ENCODE results near the gene ZNF419. TPM values are rescaled to one million over a fixed set of nuclear protein-coding genes. Genes with fewer than 3 reads are reported as not detected.
A peak's percentile ranks its signal among the peaks of the same experiment; 100 is the strongest.
"Not testable (repeated sequence)": the region's sequence is repeated elsewhere in the genome, so short reads cannot be mapped to it uniquely, and the experiment has no call there.

ZNF419 gene
- total RNA-seq: 10 to 100 TPM in 1 of 4 donors, 1 to 10 TPM in 2, under 1 TPM in 1; 0.83 to 16.7 (median 5.4) TPM

DNA sequence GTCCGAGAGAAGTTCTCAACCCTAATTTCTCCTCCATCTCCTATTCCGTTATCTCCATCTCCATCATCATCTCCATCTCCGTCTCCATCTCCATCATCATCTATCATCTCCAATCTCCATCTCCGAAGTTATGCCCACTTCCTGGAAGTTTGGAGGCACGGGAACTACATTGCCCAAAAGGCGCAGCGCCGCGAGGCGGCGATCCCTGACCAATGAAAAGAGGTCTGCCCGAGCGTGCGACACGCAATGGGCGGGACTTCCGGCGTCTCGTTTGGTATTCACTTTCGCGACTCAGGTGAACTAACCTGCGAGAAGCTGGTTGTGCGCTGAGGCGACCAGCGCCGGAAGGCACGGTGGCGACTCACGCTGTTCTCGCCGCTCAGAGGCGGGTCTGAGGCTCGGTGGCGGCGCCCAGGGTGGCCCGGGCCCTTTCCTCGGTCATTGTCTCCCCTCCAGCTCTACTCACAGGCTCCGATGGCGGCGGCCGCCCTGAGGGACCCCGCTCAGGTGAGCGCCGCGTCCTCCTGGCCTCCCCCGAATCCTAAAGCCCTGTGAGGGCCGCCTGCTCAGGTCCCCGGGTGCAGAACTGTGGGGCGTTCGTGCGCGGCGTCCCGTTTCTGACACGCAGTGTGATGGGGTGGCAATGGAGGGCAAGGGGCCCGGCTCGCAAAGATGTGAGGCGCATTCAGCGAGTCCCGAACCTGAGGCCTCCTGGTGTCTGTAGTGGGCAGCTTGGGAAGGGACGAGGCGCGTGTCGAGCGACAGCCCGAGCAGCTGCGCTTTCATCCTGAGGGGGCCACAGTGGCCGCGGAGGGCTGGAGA is at the start of gene ZNF419:
Gene ZNF419, plus strand, starts transcription at position 274 of the 822 bp plus-strand sequence. Its CDS starts 201 bp downstream, at position 475.
- H3K9me3 ChIP-seq: not testable (repeated sequence)

GRCh38 chr19:57437931-57438330 is 49.6 kb upstream of the ZNF419 start:
- H3K4me1 ChIP-seq: peaks cover 0 to 11% (median 0%) of the 10 kb centered on the region in 4 donors
- H3K9me3 ChIP-seq: peaks cover 0 to 2% (median 0%) of the 10 kb centered on the region in 4 donors
- peaks cover 0 to 10% (median 0%) of the 10 kb centered on the region in 3 donors for H3K36me3 ChIP-seq
- no peak for TF ChIP-seq POLR2A (IDR thresholded peaks at IDR 0.05)
- TF ChIP-seq, protein P1, sequence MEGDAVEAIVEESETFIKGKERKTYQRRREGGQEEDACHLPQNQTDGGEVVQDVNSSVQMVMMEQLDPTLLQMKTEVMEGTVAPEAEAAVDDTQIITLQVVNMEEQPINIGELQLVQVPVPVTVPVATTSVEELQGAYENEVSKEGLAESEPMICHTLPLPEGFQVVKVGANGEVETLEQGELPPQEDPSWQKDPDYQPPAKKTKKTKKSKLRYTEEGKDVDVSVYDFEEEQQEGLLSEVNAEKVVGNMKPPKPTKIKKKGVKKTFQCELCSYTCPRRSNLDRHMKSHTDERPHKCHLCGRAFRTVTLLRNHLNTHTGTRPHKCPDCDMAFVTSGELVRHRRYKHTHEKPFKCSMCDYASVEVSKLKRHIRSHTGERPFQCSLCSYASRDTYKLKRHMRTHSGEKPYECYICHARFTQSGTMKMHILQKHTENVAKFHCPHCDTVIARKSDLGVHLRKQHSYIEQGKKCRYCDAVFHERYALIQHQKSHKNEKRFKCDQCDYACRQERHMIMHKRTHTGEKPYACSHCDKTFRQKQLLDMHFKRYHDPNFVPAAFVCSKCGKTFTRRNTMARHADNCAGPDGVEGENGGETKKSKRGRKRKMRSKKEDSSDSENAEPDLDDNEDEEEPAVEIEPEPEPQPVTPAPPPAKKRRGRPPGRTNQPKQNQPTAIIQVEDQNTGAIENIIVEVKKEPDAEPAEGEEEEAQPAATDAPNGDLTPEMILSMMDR (IDR thresholded peaks at IDR 0.05): no peak
- no peak overlapping the region for H3K27ac ChIP-seq
- no peak overlapping the region for H3K4me3 ChIP-seq
- no peak for DNase-seq
- H3K27me3 ChIP-seq: no peaks in the 10 kb centered on the region

More for the DNA sequence above, at the start of gene ZNF419:
- peak within 1 kb of the TSS; percentile 59 to 100 (median 74) for H3K4me3 ChIP-seq
- peak; percentile 93 to 98 (median 96) for DNase-seq
- H3K27ac ChIP-seq: peak within 1 kb of the TSS; percentile 50 to 78 (median 68)
- not testable (repeated sequence) for H3K27me3 ChIP-seq, H3K4me1 ChIP-seq
- TF ChIP-seq POLR2A (IDR thresholded peaks at IDR 0.05): peak; percentile 37 to 40
- TF ChIP-seq, protein P1 (IDR thresholded peaks at IDR 0.05): peak in 1 of 6 experiments; percentile 19
- peaks cover 0 to 25% (median 0%) of the 10 kb centered on the region in 3 donors for H3K36me3 ChIP-seq

GRCh38 chr19:57438925-57439324 is 48.6 kb upstream of the ZNF419 start:
- H3K27me3 ChIP-seq: no peaks in the 10 kb centered on the region
- DNase-seq: no peak
- H3K9me3 ChIP-seq: peaks cover 0 to 10% (median 0%) of the 10 kb centered on the region in 4 donors
- H3K27ac ChIP-seq: no peak overlapping the region
- peaks cover 0 to 20% (median 0%) of the 10 kb centered on the region in 3 donors for H3K36me3 ChIP-seq
- TF ChIP-seq POLR2A (IDR thresholded peaks at IDR 0.05): no peak
- TF ChIP-seq, protein P1 (IDR thresholded peaks at IDR 0.05): no peak
- peaks cover 0 to 11% (median 0%) of the 10 kb centered on the region in 4 donors for H3K4me1 ChIP-seq
- H3K4me3 ChIP-seq: no peak overlapping the region

- TF ChIP-seq POLR2A (IDR thresholded peaks at IDR 0.05): no peak
- TF ChIP-seq, protein P1 (IDR thresholded peaks at IDR 0.05): no peak
- no peak for DNase-seq
- H3K36me3 ChIP-seq: peaks cover 0 to 37% (median 0%) of the 10 kb centered on the region in 3 donors
- no peak overlapping the region for H3K4me3 ChIP-seq
- H3K4me1 ChIP-seq: no peaks in the 10 kb centered on the region
- H3K27ac ChIP-seq: no peak overlapping the region
- no peaks in the 10 kb centered on the region for H3K27me3 ChIP-seq
- H3K9me3 ChIP-seq: peaks cover 0 to 29% (median 0%) of the 10 kb centered on the region in 4 donors
Measured at GRCh38 chr19:57441979-57442752, 45.4 kb upstream of the ZNF419 start.

- H3K4me1 ChIP-seq: no peaks in the 10 kb centered on the region
- peaks cover 0 to 36% (median 0%) of the 10 kb centered on the region in 4 donors for H3K9me3 ChIP-seq
- no peak for TF ChIP-seq POLR2A (IDR thresholded peaks at IDR 0.05)
- TF ChIP-seq, protein P1 (IDR thresholded peaks at IDR 0.05): no peak
Measured at GRCh38 chr19:57443121-57443696, 44.3 kb upstream of the ZNF419 start.

More at GRCh38 chr19:57443121-57443696, 44.3 kb upstream of the ZNF419 start:
- peak in 1 of 3 donors; percentile 28 for DNase-seq
- Histone ChIP-seq H3K4me3 (no peak overlapping the region), H3K36me3 (peaks cover 0 to 37% (median 0%) of the 10 kb centered on the region in 3 donors), H3K27ac (no peak overlapping the region), H3K27me3 (no peaks in the 10 kb centered on the region)

Data from Peyer's patch (tissue), 4 donors.